BLaER1 treated with 17β-estradiol and CSF1 and Interleukin-3, amounts not matched to agents 10 nM and 100 nM (cell line): ENCODE results near the gene STRA6.
A peak's percentile ranks its signal among the peaks of the same experiment; 100 is the strongest.

Experiments
- H3K27ac ChIP-seq, 11 experiments: shearing (Covaris generic); formaldehyde crosslinking; 2 replicates each; pipeline ENCODE4 v1.8.1; 2022
- H3K27me3 ChIP-seq, 11 experiments: shearing (Covaris generic); formaldehyde crosslinking; 2 replicates each; pipeline ENCODE4 v1.8.1; 2022
- H3K36me3 ChIP-seq, 11 experiments: shearing (Covaris generic); formaldehyde crosslinking; 2 replicates each; pipeline ENCODE4 v1.8.1; 2022
- H3K4me1 ChIP-seq, 10 experiments: shearing (Covaris generic); formaldehyde crosslinking; 2 replicates each; pipeline ENCODE4 v1.8.1; 2022
- H3K4me2 ChIP-seq, 11 experiments: shearing (Covaris generic); formaldehyde crosslinking; 2 replicates each; pipeline ENCODE4 v1.8.1; 2022
- H3K4me3 ChIP-seq, 10 experiments: shearing (Covaris generic); formaldehyde crosslinking; 2 replicates each; pipeline ENCODE4 v1.8.1; 2022
- H3K9ac ChIP-seq, 11 experiments: shearing (Covaris generic); formaldehyde crosslinking; 2 replicates each; pipeline ENCODE4 v1.8.1; 2022
- H3K9me3 ChIP-seq, 11 experiments: shearing (Covaris generic); formaldehyde crosslinking; replicated peaks in 1 of 11; 2 replicates each; pipeline ENCODE4 v1.8.1; 2022
- H4K20me1 ChIP-seq, 11 experiments: shearing (Covaris generic); formaldehyde crosslinking; 2 replicates each; pipeline ENCODE4 v1.8.1; 2022
- Cebpa-rat ChIP-seq, 11 experiments: shearing (Covaris generic); IDR thresholded peaks; 2 replicates each; pipeline ENCODE4 v1.8.1; 2022

The STRA6 gene

DNA sequence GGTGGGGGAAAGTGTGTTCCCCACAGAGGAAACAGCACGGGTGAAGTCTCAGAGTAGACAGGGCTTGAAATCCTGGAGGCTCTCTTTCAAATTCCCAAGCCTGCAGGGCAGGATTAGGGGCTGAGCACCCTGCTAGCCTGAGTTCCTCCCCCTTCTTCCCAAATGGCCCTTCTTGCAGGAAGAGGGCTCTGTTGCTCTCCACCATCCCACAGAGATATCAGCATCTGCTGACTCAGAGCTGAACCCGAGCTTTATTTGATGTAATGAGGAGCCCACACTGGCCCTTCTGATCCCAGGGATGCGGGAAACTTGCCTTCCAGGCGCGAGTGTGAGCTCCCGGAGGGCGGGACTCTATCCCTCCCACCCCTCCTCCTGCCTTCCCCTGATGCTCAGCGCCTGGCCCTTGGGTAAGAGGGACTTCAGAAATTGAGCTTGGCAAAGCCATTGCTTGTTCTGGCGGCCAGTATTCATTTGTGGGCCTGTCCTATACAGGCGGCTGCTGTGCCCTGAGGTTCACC, 1.4 kb upstream of the STRA6 start:
- H4K20me1 ChIP-seq: peaks cover 0 to 14% (median 0%) of the 10 kb centered on the region in 11 experiments; a peak in 2 of 22 replicates
- H3K9me3 ChIP-seq: no peaks in the 10 kb centered on the region
- H3K27me3 ChIP-seq: no peaks in the 10 kb centered on the region; a peak in 1 of 22 replicates
- no peak overlapping the region for H3K27ac ChIP-seq
- H3K4me2 ChIP-seq: peak overlapping the region in 9 of 11 experiments; percentile 8 to 88 (median 43); a peak in 9 of 22 replicates
- H3K4me1 ChIP-seq: peaks cover 33 to 70% (median 63%) of the 10 kb centered on the region in 10 experiments
- no peak overlapping the region for H3K9ac ChIP-seq
- no peak overlapping the region for H3K4me3 ChIP-seq
- no peaks in the 10 kb centered on the region for H3K36me3 ChIP-seq
- no peak for TF ChIP-seq Cebpa-rat (IDR thresholded peaks at IDR 0.05)

DNA sequence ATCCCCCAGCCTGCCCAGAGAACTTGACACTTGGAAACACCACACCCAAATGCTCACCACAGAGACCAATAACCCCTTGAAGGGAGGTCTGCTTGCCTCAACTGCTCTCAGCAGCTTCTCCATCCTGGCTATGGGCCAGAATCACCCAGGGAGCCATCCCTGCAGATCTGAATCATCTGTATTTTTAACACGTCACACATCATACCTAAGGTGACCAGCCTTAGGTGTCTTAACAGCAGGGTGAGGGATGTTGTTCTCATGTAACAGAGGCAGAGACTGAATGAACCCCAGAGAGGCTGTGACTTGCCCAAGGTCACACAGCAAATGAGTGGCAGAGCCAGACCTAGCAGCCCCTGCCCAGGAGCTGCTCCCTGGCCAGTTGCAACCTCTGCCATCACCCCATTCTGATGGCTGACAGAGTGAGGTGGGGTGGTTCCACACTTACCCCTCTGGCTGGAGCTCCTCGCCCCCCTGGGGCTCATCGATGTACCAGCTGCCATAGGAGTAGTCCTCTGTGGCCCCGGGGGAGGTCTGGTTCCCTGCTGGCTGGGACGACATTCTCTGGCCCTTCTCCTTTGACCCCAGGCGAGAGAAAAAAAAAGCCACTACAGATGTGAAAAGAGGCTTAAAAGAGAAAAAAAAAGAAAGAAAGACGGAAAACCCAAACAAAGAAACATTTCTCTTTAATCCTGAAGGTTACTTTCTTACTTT, 722 bp downstream of the STRA6 start:
- H3K27me3 ChIP-seq: no peaks in the 10 kb centered on the region; a peak in 1 of 22 replicates
- H3K9me3 ChIP-seq: no peaks in the 10 kb centered on the region
- peak overlapping the region; percentile 67 to 91 (median 79) for H3K4me2 ChIP-seq
- H4K20me1 ChIP-seq: peaks cover 0 to 10% (median 0%) of the 10 kb centered on the region in 11 experiments; a peak in 2 of 22 replicates
- no peak overlapping the region for H3K4me3 ChIP-seq
- peaks cover 37 to 83% (median 78%) of the 10 kb centered on the region in 10 experiments for H3K4me1 ChIP-seq
- no peak for TF ChIP-seq Cebpa-rat (IDR thresholded peaks at IDR 0.05)
- H3K36me3 ChIP-seq: no peaks in the 10 kb centered on the region
- H3K27ac ChIP-seq: peak overlapping the region in 3 of 11 experiments; percentile 41 to 65 (median 62); a peak in 6 of 22 replicates
- peak overlapping the region in 4 of 11 experiments; percentile 9 to 43 (median 20); a peak in 3 of 22 replicates for H3K9ac ChIP-seq

DNA sequence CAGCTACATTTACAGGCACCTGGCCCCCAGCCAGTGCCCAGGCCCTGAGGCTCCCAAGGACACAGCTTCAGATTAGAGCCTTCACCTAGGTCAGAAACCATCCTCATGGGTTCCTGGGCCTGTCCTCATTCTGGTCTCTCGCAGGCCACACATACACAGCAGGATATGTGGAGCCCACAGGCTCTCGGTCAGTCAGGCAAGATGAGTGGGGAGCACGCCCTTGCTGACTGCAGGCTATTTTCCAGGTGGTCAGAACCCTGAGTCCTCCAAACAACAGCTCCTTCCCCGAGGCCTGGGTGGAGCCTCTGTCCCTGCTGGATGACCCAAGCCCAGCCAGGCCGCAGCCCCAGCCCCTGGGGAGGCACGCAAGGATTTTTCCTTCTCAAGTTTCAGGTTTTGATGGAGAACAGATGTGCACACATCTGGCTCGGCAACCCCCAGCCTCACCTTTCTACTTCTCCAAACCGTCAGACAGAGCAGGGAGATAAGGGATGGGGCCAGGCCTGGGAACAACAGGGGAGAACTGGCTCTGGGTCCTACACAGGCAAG, 1.6 kb downstream of the STRA6 start:
- Histone ChIP-seq H3K4me3 (no peak overlapping the region; a peak in 1 of 20 replicates), H4K20me1 (peaks cover 0 to 16% (median 0%) of the 10 kb centered on the region in 11 experiments; a peak in 2 of 22 replicates), H3K9ac (peak overlapping the region in 5 of 11 experiments; percentile 19 to 44 (median 30); a peak in 8 of 22 replicates), H3K27ac (peak overlapping the region in 8 of 11 experiments; percentile 6 to 65 (median 34); a peak in 13 of 22 replicates), H3K4me1 (peaks cover 46 to 92% (median 80%) of the 10 kb centered on the region in 10 experiments), H3K9me3 (no peaks in the 10 kb centered on the region), H3K36me3 (no peaks in the 10 kb centered on the region), H3K27me3 (no peaks in the 10 kb centered on the region; a peak in 1 of 22 replicates), H3K4me2 (peak overlapping the region; percentile 67 to 91 (median 79))
- no peak for TF ChIP-seq Cebpa-rat (IDR thresholded peaks at IDR 0.05)

DNA sequence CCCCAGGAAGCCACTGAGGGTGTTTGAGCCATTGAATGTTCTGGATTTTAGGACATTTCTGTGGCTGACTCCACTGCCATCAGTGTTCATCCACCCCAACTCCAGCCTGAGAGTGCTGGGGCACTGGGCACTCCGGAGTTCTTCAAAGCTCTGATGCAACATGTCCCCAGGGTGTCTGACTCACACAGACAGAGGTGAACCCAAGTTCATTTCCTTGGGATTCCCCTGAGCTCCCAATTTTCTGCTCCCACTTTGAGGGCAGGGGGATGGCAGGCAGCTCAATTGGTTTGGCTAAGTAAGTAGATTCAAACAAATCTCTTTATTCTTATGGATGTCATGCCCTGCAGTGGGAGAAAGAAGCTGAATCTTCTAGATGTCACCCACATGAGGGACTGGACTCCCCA, 2.2 kb downstream of the STRA6 start:
- no peaks in the 10 kb centered on the region for H3K36me3 ChIP-seq
- H3K4me2 ChIP-seq: peak overlapping the region; percentile 67 to 91 (median 79)
- peak overlapping the region in 1 of 10 experiments; percentile 23; a peak in 2 of 20 replicates for H3K4me3 ChIP-seq
- H3K9ac ChIP-seq: peak overlapping the region in 5 of 11 experiments; percentile 19 to 44 (median 30); a peak in 6 of 22 replicates
- peak overlapping the region in 8 of 11 experiments; percentile 6 to 65 (median 42); a peak in 13 of 22 replicates for H3K27ac ChIP-seq
- H4K20me1 ChIP-seq: peaks cover 0 to 16% (median 0%) of the 10 kb centered on the region in 11 experiments; a peak in 2 of 22 replicates
- H3K4me1 ChIP-seq: peaks cover 52 to 95% (median 77%) of the 10 kb centered on the region in 10 experiments
- no peaks in the 10 kb centered on the region for H3K9me3 ChIP-seq
- no peaks in the 10 kb centered on the region; a peak in 1 of 22 replicates for H3K27me3 ChIP-seq
- TF ChIP-seq Cebpa-rat (IDR thresholded peaks at IDR 0.05): peak in 3 of 11 experiments; percentile 21 to 33 (median 27); a peak in 1 of 22 replicates

DNA sequence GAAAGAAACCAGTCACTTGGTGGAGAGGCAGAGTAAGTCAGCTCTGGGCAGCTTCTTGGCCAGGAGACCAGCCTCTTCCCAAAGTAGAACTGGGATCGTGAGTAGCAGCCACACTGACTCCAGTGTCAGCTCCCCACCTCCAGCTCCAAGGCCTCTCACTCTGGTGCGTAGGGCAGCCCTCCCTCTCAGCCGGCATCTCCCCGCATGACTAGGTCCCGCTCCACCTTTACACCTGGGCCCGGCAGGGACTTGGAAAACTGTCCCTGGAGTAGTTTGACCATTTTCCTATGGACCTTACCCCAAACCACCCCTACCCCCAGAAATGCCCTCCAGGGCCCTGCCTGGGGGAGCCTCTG, 3.3 kb downstream of the STRA6 start:
- no peak for TF ChIP-seq Cebpa-rat (IDR thresholded peaks at IDR 0.05)
- no peak overlapping the region for H3K4me3 ChIP-seq
- peak overlapping the region in 2 of 11 experiments; percentile 42; a peak in 2 of 22 replicates for H3K27ac ChIP-seq
- no peaks in the 10 kb centered on the region for H3K36me3 ChIP-seq
- no peaks in the 10 kb centered on the region; a peak in 1 of 22 replicates for H3K27me3 ChIP-seq
- peaks cover 57 to 97% (median 73%) of the 10 kb centered on the region in 10 experiments for H3K4me1 ChIP-seq
- peak overlapping the region in 8 of 11 experiments; percentile 41 to 91 (median 86); a peak in 11 of 22 replicates for H3K4me2 ChIP-seq
- no peak overlapping the region for H3K9ac ChIP-seq
- H3K9me3 ChIP-seq: no peaks in the 10 kb centered on the region
- peaks cover 0 to 16% (median 0%) of the 10 kb centered on the region in 11 experiments; a peak in 2 of 22 replicates for H4K20me1 ChIP-seq

DNA sequence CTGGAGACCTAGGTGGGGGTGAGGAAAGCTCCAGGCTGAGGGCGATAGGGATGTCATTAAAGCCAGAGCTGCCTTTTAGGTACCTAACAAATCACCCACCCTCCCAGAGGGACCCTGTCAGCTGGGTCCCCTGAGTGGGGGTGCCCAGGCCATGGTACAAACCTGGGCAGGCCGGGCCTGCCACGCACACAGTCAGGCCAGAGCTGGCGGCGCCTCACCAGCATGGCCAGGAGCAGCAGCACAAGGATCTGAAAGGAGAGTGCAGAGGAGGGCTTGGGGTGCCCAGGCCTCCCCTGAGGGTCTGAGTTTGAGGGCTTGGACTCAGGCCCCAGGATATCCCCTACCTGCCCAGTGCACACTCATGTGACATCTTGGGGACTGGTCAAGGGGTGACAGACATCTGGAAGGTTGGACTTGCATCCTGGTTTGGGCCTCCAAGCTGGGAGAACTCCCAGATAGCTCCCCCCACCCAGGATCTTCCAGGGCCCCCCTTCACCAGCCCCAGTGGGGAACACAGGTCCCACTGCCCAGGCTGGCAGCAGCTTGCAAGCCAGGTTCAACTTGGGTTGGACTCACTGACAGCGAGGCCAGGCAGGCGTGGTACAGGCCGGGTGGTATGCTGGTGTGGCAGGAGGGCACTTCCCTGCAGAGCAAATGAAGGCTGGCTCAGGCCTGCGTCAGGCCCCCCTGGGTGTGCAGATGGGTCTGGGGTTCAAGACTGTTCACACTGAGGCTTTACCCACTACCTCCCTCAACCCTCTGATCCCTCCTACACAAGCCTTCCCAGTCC, 5.2 kb downstream of the STRA6 start:
- no peaks in the 10 kb centered on the region for H3K27me3 ChIP-seq
- peaks cover 38 to 100% (median 74%) of the 10 kb centered on the region in 10 experiments for H3K4me1 ChIP-seq
- H3K4me2 ChIP-seq: peak overlapping the region in 4 of 11 experiments; percentile 68 to 83 (median 71); a peak in 7 of 22 replicates
- H3K27ac ChIP-seq: no peak overlapping the region; a peak in 1 of 22 replicates
- H3K9ac ChIP-seq: no peak overlapping the region
- H4K20me1 ChIP-seq: peaks cover 0 to 24% (median 0%) of the 10 kb centered on the region in 11 experiments; a peak in 3 of 22 replicates
- TF ChIP-seq Cebpa-rat (IDR thresholded peaks at IDR 0.05): no peak
- no peaks in the 10 kb centered on the region for H3K9me3 ChIP-seq
- no peaks in the 10 kb centered on the region for H3K36me3 ChIP-seq
- H3K4me3 ChIP-seq: no peak overlapping the region

DNA sequence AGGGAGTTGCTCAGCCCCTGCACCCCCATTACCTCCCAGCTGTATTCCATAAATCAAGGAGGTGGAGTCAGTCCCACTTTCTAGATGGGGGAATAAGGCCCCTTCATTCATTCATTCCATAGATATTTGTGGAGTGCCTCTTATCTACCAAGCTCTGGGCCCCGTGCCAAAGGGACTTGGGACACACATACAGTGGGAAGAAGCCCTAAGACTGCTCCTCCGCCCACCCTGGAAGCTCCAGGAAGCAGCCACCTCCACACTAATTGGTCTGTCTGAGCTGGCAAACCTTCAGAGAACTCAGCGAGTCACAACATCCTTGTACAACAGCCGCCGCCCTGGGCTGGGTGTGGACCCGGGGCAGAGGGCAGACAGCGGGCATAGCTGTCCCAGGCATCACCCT, 6.4 kb downstream of the STRA6 start:
- H3K36me3 ChIP-seq: no peaks in the 10 kb centered on the region
- H3K27me3 ChIP-seq: no peaks in the 10 kb centered on the region
- H3K4me2 ChIP-seq: peak overlapping the region in 6 of 11 experiments; percentile 29 to 83 (median 70); a peak in 13 of 22 replicates
- no peaks in the 10 kb centered on the region for H3K9me3 ChIP-seq
- peaks cover 26 to 96% (median 64%) of the 10 kb centered on the region in 10 experiments for H3K4me1 ChIP-seq
- H3K27ac ChIP-seq: peak overlapping the region in 1 of 11 experiments; percentile 34; a peak in 1 of 22 replicates
- no peak overlapping the region for H3K9ac ChIP-seq
- no peak overlapping the region for H3K4me3 ChIP-seq
- TF ChIP-seq Cebpa-rat (IDR thresholded peaks at IDR 0.05): no peak
- H4K20me1 ChIP-seq: peaks cover 0 to 25% (median 0%) of the 10 kb centered on the region in 11 experiments; a peak in 3 of 22 replicates
